Testis (tissue), 3 donors: Measurements from ENCODE around the gene KDM5C. TPM values are rescaled to one million over a fixed set of nuclear protein-coding genes. Genes with fewer than 3 reads are reported as not detected.

Source experiments
- DNase-seq: peaks from one replicate; pipeline ENCODE4 v3.0.0-alpha.2; 2019
- H3K27ac ChIP-seq, 2 donors: fragments of 200-600 bp; sonication (generic); one replicate each; pipeline ENCODE4 v1.5.1; 2019
- H3K27me3 ChIP-seq: fragments of 200-600 bp; sonication (generic); one replicate; pipeline ENCODE4 v1.5.1; 2019
- H3K36me3 ChIP-seq: fragments of 200-600 bp; sonication (generic); one replicate; pipeline ENCODE4 v1.5.1; 2017; ENCODE audit warnings: low read depth; ENCODE audit errors: missing control alignments
- H3K4me1 ChIP-seq: fragments of 200-600 bp; sonication (generic); one replicate; pipeline ENCODE4 v1.5.1; 2019
- H3K4me3 ChIP-seq, 2 donors: fragments of 200-600 bp; sonication (generic); one replicate each; pipeline ENCODE4 v1.5.1; 2017 to 2019
- H3K9me3 ChIP-seq: fragments of 200-600 bp; sonication (generic); one replicate; pipeline ENCODE4 v1.5.1; 2017
- CTCF ChIP-seq, 3 experiments: fragments of 450-650 bp in 2 of 3; fragments of 200-600 bp in 1 of 3; sonication (generic) in 1 of 3; IDR thresholded peaks; one replicate each; pipeline ENCODE4 v1.5.1; 2016 to 2019; ENCODE audit warnings: antibody characterized with exemption in 3 of 3, mild to moderate bottlenecking in 2 of 3, moderate library complexity in 1 of 3
- POLR2A ChIP-seq: fragments of 450-650 bp; IDR thresholded peaks from one replicate; pipeline ENCODE4 v1.6.1; 2017; ENCODE audit warnings: antibody characterized with exemption, mild to moderate bottlenecking, moderate library complexity
- WGBS, 2 donors: methylation state at CpG; one replicate each; pipeline ENCODE4 v1.1.5; 2018; 5-methylcytosine and 5-hydroxymethylcytosine counted together
- intact Hi-C: fragments of 100-400 bp; cut with DNase I; formaldehyde crosslinking; loops from one replicate; pipeline ENCODE4 v1.15.1; 2023; ENCODE audit warnings: low total_unique reads
- polyA plus RNA-seq: library from polyadenylated mRNA; stranded (reverse); fragments of 350-450 nt; fragmentation: Illumina TruSeq; extraction: RNeasy Lipid Tissue Mini Kit (QIAGEN cat#74804); gene quantifications from one replicate; pipeline ENCODE4 v1.2.3, GENCODE V29; 2014; ENCODE audit warnings: low read depth, low replicate concordance; ENCODE audit not compliant: insufficient read depth
- total RNA-seq, 2 donors: library from RNA; depleted of rRNA; stranded (reverse); fragments of >200 nt; gene quantifications; one replicate each; pipeline ENCODE4 v1.2.3, GENCODE V29; 2016

Gene KDM5C
- total and polyA plus RNA-seq, 3 donors from 2014 or later, result 40.1 to 134 (median 104) TPM

GRCh38 chrX:53160297-53160983 lies 64.6 kb downstream of the KDM5C start:
- DNase-seq, result no peak
- Histone ChIP-seq H3K9me3 (no peaks in the 10 kb centered on the region), H3K27me3 (no peaks in the 10 kb centered on the region), H3K4me1 (no peaks in the 10 kb centered on the region), H3K4me3 (no peak overlapping the region), H3K36me3 (no peaks in the 10 kb centered on the region), H3K27ac (no peak overlapping the region)
- intact Hi-C loops, result no loop called here
- TF ChIP-seq CTCF (IDR thresholded peaks at IDR 0.05), result no peak
- no peak for TF ChIP-seq POLR2A
- WGBS, 2 donors, result 66 to 67% methylated on average over 6 of the region's 6 CpGs

GRCh38 chrX:53159184-53159583 lies 65.8 kb downstream of the KDM5C start:
- Histone ChIP-seq H3K4me3 (no peak overlapping the region), H3K4me1 (no peaks in the 10 kb centered on the region), H3K27ac (no peak overlapping the region), H3K36me3 (no peaks in the 10 kb centered on the region), H3K9me3 (no peaks in the 10 kb centered on the region), H3K27me3 (no peaks in the 10 kb centered on the region)
- WGBS, 2 donors, result 91 to 92% methylated on average over 10 to 11 of the region's 11 CpGs
- DNase-seq, result no peak
- intact Hi-C loops, result no loop called here
- TF ChIP-seq POLR2A (no peak), CTCF (IDR thresholded peaks at IDR 0.05) (no peak)

- DNase-seq, result no peak
- intact Hi-C loops, result no loop called here
- WGBS, 2 donors, result 91 to 100% methylated on average over 1 to 2 of the region's 2 CpGs
- H3K4me1 ChIP-seq, result no peaks in the 10 kb centered on the region
- no peak for TF ChIP-seq POLR2A
- TF ChIP-seq CTCF (IDR thresholded peaks at IDR 0.05), result no peak
- H3K4me3 ChIP-seq, result no peak overlapping the region
- no peak overlapping the region for H3K27ac ChIP-seq
- no peaks in the 10 kb centered on the region for H3K36me3 ChIP-seq
- H3K9me3 ChIP-seq, result no peaks in the 10 kb centered on the region
- no peaks in the 10 kb centered on the region for H3K27me3 ChIP-seq
Measured at GRCh38 chrX:53156207-53156596, 68.8 kb downstream of the KDM5C start.

- TF ChIP-seq CTCF (IDR thresholded peaks at IDR 0.05) (no peak), POLR2A (no peak)
- 85 to 93% methylated on average over 6 to 8 of the region's 8 CpGs for WGBS, 2 donors
- H3K27me3 ChIP-seq, result no peaks in the 10 kb centered on the region
- intact Hi-C loops, result no loop called here
- no peak overlapping the region for H3K27ac ChIP-seq
- no peaks in the 10 kb centered on the region for H3K4me1 ChIP-seq
- no peaks in the 10 kb centered on the region for H3K36me3 ChIP-seq
- H3K9me3 ChIP-seq, result no peaks in the 10 kb centered on the region
- H3K4me3 ChIP-seq, result no peak overlapping the region
- DNase-seq, result no peak
Measured at GRCh38 chrX:53155512-53156206, 69.3 kb downstream of the KDM5C start.
